ENCODE measurements around the gene ST6GALNAC5. TPM values are rescaled to one million over a fixed set of nuclear protein-coding genes. Genes with fewer than 3 reads are reported as not detected.

ST6GALNAC5 gene
- total RNA-seq, 1 donor from 2014 or later: 32.9 TPM

- Histone ChIP-seq H3K4me1 (no peaks in the 10 kb centered on the region), H3K36me3 (no peaks in the 10 kb centered on the region), H3K9me3 (peaks cover 0 to 2% of the 10 kb centered on the region in 2 donors), H3K27me3 (no peaks in the 10 kb centered on the region), H3K4me3 (no peak overlapping the region), H3K27ac (no peak overlapping the region)
- TF ChIP-seq, protein P1, sequence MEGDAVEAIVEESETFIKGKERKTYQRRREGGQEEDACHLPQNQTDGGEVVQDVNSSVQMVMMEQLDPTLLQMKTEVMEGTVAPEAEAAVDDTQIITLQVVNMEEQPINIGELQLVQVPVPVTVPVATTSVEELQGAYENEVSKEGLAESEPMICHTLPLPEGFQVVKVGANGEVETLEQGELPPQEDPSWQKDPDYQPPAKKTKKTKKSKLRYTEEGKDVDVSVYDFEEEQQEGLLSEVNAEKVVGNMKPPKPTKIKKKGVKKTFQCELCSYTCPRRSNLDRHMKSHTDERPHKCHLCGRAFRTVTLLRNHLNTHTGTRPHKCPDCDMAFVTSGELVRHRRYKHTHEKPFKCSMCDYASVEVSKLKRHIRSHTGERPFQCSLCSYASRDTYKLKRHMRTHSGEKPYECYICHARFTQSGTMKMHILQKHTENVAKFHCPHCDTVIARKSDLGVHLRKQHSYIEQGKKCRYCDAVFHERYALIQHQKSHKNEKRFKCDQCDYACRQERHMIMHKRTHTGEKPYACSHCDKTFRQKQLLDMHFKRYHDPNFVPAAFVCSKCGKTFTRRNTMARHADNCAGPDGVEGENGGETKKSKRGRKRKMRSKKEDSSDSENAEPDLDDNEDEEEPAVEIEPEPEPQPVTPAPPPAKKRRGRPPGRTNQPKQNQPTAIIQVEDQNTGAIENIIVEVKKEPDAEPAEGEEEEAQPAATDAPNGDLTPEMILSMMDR (IDR thresholded peaks at IDR 0.05): no peak
- intact Hi-C loops (cut with DNase I): no loop called here
- no peak for DNase-seq (ENCODE audit: low spot score in 2 of 2)
These were observed 58.5 kb downstream of the ST6GALNAC5 start for GRCh38 chr1:76925825-76926224.

- intact Hi-C loops (cut with DNase I): no loop called here
- Histone ChIP-seq H3K27ac (no peak overlapping the region), H3K27me3 (no peaks in the 10 kb centered on the region), H3K4me1 (no peaks in the 10 kb centered on the region), H3K36me3 (no peaks in the 10 kb centered on the region), H3K9me3 (peaks cover 0 to 6% of the 10 kb centered on the region in 2 donors), H3K4me3 (no peak overlapping the region)
- DNase-seq (ENCODE audit: low spot score in 2 of 2): no peak
- TF ChIP-seq, protein P1 (IDR thresholded peaks at IDR 0.05): no peak
These were observed 61.2 kb downstream of the ST6GALNAC5 start for GRCh38 chr1:76928522-76928921.

DNA sequence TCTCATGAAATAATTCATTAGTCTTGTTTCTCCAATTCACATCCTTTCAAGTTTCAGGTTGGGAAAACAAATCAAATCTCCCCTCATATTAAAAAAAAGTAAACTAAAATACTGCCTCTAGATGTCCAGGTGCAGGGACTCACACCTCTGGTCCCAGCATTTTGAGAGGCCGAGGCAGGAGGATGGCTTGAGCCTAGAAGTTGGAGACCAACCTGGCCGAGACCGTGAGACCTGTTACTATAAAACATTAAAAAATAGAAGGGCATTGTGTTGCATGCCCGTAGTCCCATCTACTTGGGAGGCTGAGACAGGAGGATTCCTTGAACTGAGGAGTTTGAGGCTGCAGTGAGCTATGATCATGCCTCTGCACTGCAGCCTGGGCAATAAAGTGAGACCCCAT is 61.9 kb downstream of the ST6GALNAC5 start:
- no peak for DNase-seq (ENCODE audit: low spot score in 2 of 2)
- Histone ChIP-seq H3K4me3 (no peak overlapping the region), H3K9me3 (peaks cover 0 to 6% of the 10 kb centered on the region in 2 donors), H3K36me3 (no peaks in the 10 kb centered on the region), H3K4me1 (no peaks in the 10 kb centered on the region), H3K27me3 (no peaks in the 10 kb centered on the region), H3K27ac (no peak overlapping the region)
- TF ChIP-seq, protein P1 (IDR thresholded peaks at IDR 0.05): no peak
- intact Hi-C loops (cut with DNase I): no loop called here

DNA sequence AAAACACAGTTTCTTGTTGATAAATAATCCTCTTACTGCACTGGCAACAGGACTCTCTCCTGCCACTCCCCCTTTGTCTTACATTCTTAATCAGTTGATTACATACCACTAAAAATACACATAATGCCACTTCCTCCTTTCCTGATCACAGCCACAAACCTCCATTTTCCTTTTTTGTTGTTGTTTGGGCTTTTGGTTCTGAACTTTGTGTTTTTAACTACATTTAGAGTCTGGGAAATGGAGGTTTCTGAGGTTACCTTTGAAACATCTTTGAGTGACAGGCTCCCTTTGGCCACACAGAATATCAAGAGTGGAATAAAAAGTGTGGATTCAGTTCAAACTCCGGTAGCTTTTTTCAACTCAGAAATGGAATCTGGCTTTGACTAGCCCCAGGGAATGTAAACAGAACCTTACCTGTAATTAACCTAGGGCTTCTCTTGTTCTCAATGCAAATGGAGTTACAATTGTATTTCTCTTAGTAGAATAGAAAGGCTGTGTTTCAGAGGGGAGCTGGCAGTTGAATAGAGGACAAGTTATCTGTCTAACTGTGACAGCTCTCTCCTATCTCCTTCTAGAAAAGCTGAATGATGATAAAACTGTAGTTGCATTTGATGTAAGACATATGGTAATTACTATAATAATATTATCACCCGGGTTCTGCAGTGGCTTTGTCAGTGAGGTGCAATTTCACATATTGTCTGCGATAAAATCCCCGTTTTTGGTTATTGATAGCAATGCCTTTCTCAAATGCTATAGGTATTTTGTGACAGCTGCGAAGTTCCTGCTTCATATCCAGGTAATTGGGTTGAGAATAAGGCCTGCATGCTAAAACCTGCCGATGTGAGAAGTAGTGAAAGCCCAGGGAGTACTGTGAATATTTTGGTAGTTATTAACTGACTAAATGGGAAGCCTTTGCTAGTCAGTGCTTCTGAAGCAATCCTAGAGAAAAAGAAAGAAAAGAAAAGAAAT is 66.9 kb downstream of the ST6GALNAC5 start:
- Histone ChIP-seq H3K4me1 (no peaks in the 10 kb centered on the region), H3K36me3 (no peaks in the 10 kb centered on the region), H3K27me3 (no peaks in the 10 kb centered on the region), H3K27ac (no peak overlapping the region), H3K4me3 (no peak overlapping the region), H3K9me3 (peaks cover 0 to 6% of the 10 kb centered on the region in 2 donors)
- intact Hi-C loops (cut with DNase I): no loop called here
- DNase-seq (ENCODE audit: low spot score in 2 of 2): no peak
- TF ChIP-seq, protein P1 (IDR thresholded peaks at IDR 0.05): no peak

GRCh38 chr1:76938304-76938703 is 71.0 kb downstream of the ST6GALNAC5 start:
- intact Hi-C loops (cut with DNase I): no loop called here
- H3K4me1 ChIP-seq: no peaks in the 10 kb centered on the region
- no peak overlapping the region for H3K27ac ChIP-seq
- TF ChIP-seq, protein P1 (IDR thresholded peaks at IDR 0.05): no peak
- no peaks in the 10 kb centered on the region for H3K9me3 ChIP-seq
- DNase-seq (ENCODE audit: low spot score in 2 of 2): no peak
- H3K36me3 ChIP-seq: no peaks in the 10 kb centered on the region
- H3K27me3 ChIP-seq: no peaks in the 10 kb centered on the region
- no peak overlapping the region for H3K4me3 ChIP-seq
